Measurements from ENCODE around the gene PTPRM. TPM values are rescaled to one million over a fixed set of nuclear protein-coding genes. Genes with fewer than 3 reads are reported as not detected.

Gene PTPRM
- total RNA-seq, 1 experiment from 2014 or later, result 6.2 TPM

- Histone ChIP-seq H3K9me3 (ENCODE audit: control insufficient read depth, low read depth, low read length) (no peaks in the 10 kb centered on the region), H2AK5ac (ENCODE audit: insufficient read length, low read length) (no peak overlapping the region), H3K27me3 (ENCODE audit: insufficient read depth, low read length) (no peaks in the 10 kb centered on the region), H3K79me2 (ENCODE audit: insufficient read depth, low read length) (no peaks in the 10 kb centered on the region), H3K4me2 (ENCODE audit: insufficient read depth, insufficient read length, low read length) (no peak overlapping the region), H4K91ac (ENCODE audit: insufficient read length, low read depth, low read length) (no peak overlapping the region), H2BK120ac (ENCODE audit: low read depth, low read length, poor library complexity, severe bottlenecking) (no peak overlapping the region), H3K14ac (ENCODE audit: insufficient read depth, low read length) (no peak overlapping the region; the same call in 1 of the 2 replicates), H4K8ac (replicated peaks; ENCODE audit: insufficient read length, low read depth, low read length) (no peak overlapping the region), H3K4ac (ENCODE audit: low read depth, low read length) (no peak overlapping the region), H2BK5ac (ENCODE audit: insufficient read length, low read length) (no peak overlapping the region), H2BK12ac (ENCODE audit: insufficient read length, low read depth, low read length) (no peak overlapping the region), H3K4me1 (ENCODE audit: insufficient read depth, low read length) (no peaks in the 10 kb centered on the region; the same call in 1 of the 2 replicates), H3K18ac (ENCODE audit: insufficient read length, low read depth, low read length) (no peak overlapping the region), H3K23ac (ENCODE audit: insufficient read length, low read depth, low read length) (no peak overlapping the region), H3K27ac (ENCODE audit: insufficient read length, low read depth, low read length) (no peak overlapping the region), H3K9ac (ENCODE audit: extremely low read depth, insufficient read length, low read length) (no peak overlapping the region), H4K20me1 (ENCODE audit: control insufficient read depth, insufficient read depth, insufficient read length) (no peaks in the 10 kb centered on the region), H2AFZ (ENCODE audit: low read length) (no peak overlapping the region), H2BK15ac (ENCODE audit: low read depth, low read length) (no peak overlapping the region), H3K79me1 (ENCODE audit: insufficient read depth, low read depth, low read length, poor library complexity, severe bottlenecking) (no peaks in the 10 kb centered on the region), H2BK20ac (ENCODE audit: low read depth, low read length, poor library complexity, severe bottlenecking) (no peak overlapping the region), H3T11ph (ENCODE audit: low read length) (no peak overlapping the region), H4K5ac (ENCODE audit: insufficient read length, low read depth, low read length) (no peak overlapping the region), H3K23me2 (ENCODE audit: insufficient read length, low read depth, low read length, poor library complexity, severe bottlenecking) (no peaks in the 10 kb centered on the region), H3K56ac (ENCODE audit: insufficient read length, low read depth, low read length) (no peak overlapping the region)
- Mint-ChIP-seq H3K4me3 (no peak overlapping the region), H3K9me3 (no peaks in the 10 kb centered on the region), H3K4me1 (peaks cover 11 to 17% of the 10 kb centered on the region in 2 experiments), H3K27ac (no peak overlapping the region), H3K36me3 (ENCODE audit: insufficient read depth in 1 of 3, low read depth in 3 of 3) (no peaks in the 10 kb centered on the region; a peak in 1 of 7 replicates), H3K27me3 (ENCODE audit: low read depth) (no peaks in the 10 kb centered on the region)
- whole genome bisulfite sequencing (ENCODE audit: extremely low coverage, insufficient read length, low lambda C conversion rate), result no CpG with 5 or more reads among the region's 13 CpGs
- no peak for DNase-seq
- no peak for TF ChIP-seq CTCF (conservative IDR thresholded peaks at IDR 0.05)
These were observed 858.0 kb downstream of the PTPRM start for GRCh38 chr18:8424917-8425725.
